ENCODE data around the gene CPNE4.

CPNE4 gene

DNA sequence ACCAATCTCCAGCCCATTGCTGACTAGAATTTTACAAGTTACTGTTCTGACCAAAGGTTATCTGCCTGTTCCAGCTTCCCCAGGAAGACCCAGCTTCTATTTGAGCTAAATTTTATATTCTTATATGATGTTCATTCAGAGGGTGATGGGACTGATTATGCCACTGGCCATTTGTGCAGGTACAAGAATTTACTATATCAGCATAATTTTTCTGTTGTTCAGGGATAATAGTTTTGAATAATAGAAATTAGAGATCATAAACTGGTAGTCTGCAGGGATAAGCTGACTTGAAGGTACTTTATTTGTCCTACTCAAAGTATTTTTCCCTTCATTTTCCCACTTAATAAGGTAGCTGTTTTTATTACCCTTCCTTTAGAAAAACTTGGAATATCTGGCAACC lies 309.4 kb downstream of the CPNE4 start:
- H3K4me3 ChIP-seq (ENCODE audit: low read length), result no peak overlapping the region
- no peak for DNase-seq (ENCODE audit: low read depth, low spot score)

GRCh38 chr3:131723343-131723742 lies 311.5 kb downstream of the CPNE4 start:
- H3K4me3 ChIP-seq (ENCODE audit: low read length), result no peak overlapping the region
- DNase-seq (ENCODE audit: low read depth, low spot score), result no peak

DNA sequence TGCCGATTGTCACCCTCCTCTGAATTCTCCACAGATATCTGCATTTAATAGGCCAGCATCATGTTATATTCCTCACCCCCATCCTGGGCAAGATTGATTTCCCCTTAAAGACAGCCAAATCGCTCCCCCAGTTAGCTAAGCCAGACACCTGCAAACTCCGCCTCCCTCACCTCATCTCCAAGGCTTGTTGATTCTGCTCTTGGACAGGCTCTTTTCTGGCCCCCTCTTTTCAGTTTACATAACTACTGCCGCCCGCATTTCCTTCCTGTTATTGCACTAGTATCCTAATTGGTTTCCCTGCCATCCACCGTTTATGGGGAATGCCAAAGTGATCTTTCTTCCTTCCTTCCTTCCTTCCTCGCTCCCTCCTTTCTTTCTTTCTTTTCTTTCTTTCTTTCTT lies 317.3 kb downstream of the CPNE4 start:
- DNase-seq (ENCODE audit: low read depth, low spot score), result no peak

GRCh38 chr3:131716943-131717342 lies 317.9 kb downstream of the CPNE4 start:
- no peak for DNase-seq (ENCODE audit: low read depth, low spot score)
- H3K4me3 ChIP-seq (ENCODE audit: low read length), result no peak overlapping the region

More for the DNA sequence above, 317.3 kb downstream of the CPNE4 start:
- H3K4me3 ChIP-seq (ENCODE audit: low read length), result no peak overlapping the region

GRCh38 chr3:131716007-131716406 lies 318.8 kb downstream of the CPNE4 start:
- no peak overlapping the region for H3K4me3 ChIP-seq (ENCODE audit: low read length)
- no peak for DNase-seq (ENCODE audit: low read depth, low spot score)

DNA sequence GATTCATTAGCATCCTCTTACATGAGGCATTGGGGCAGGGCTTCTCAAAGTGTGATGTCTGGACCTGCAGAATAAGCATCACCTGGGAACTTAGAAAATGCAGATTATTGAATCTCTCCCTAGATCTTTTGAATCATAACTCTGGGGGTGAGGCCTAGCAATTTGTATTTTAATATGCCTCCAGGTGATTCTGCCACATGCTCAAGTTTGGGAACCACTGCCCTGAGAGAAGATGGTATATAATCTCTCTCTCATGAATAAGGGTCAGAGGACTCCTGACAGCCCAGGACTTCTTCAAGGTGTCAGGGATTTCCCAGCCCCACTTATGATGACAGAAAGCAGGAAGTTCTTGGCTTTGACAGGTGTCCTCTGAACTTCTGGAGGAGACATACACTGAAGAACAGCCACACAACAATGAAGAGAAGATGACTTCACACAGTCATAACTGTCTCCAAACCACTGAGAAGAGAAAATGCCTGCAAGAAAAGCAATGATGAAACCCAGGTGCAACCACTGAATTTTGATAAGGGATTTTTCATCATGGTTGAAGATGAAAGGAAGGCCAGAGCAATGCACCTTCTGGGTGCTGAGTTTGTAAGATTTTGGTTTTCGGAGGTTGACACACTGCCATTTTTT lies 320.1 kb downstream of the CPNE4 start:
- no peak overlapping the region for H3K4me3 ChIP-seq (ENCODE audit: low read length)
- DNase-seq (ENCODE audit: low read depth, low spot score), result peak; percentile 26

GRCh38 chr3:131713416-131714123 lies 321.2 kb downstream of the CPNE4 start:
- DNase-seq (ENCODE audit: low read depth, low spot score), result no peak

GRCh38 chr3:131712662-131713061 lies 322.2 kb downstream of the CPNE4 start:
- H3K4me3 ChIP-seq (ENCODE audit: low read length), result no peak overlapping the region
- DNase-seq (ENCODE audit: low read depth, low spot score), result no peak

More at GRCh38 chr3:131713416-131714123, 321.2 kb downstream of the CPNE4 start:
- H3K4me3 ChIP-seq (ENCODE audit: low read length), result no peak overlapping the region

GRCh38 chr3:131711114-131711768 lies 323.6 kb downstream of the CPNE4 start:
- no peak for DNase-seq (ENCODE audit: low read depth, low spot score)
- H3K4me3 ChIP-seq (ENCODE audit: low read length), result no peak overlapping the region

- no peak for DNase-seq (ENCODE audit: low read depth, low spot score)
- H3K4me3 ChIP-seq (ENCODE audit: low read length), result no peak overlapping the region
Measured at GRCh38 chr3:131708241-131708640, 326.6 kb downstream of the CPNE4 start.

GRCh38 chr3:131705558-131706051 lies 329.2 kb downstream of the CPNE4 start:
- no peak overlapping the region for H3K4me3 ChIP-seq (ENCODE audit: low read length)
- no peak for DNase-seq (ENCODE audit: low read depth, low spot score)

DNA sequence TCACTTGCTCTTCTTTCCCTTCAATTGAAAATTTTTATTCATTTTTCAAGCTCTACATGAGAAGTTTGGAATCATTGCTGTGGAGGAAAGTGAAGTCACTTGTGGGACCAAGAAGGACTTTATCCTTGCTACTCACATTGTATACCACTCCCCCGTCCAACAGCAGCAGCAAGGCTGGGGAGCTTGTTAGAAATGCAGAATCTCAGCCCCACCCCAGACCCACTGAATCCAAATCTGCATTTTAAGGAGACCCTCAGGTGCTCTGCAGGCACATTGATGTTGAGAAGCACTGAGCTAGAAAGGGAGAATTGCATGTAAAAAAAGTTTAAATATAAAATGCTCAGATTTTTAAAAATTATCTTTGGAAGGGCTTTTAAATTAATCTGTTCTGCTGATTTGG lies 329.7 kb downstream of the CPNE4 start:
- H3K4me3 ChIP-seq (ENCODE audit: low read length), result no peak overlapping the region
- DNase-seq (ENCODE audit: low read depth, low spot score), result no peak

- DNase-seq (ENCODE audit: low read depth, low spot score), result no peak
- H3K4me3 ChIP-seq (ENCODE audit: low read length), result no peak overlapping the region
Measured at GRCh38 chr3:131704098-131704497, 330.7 kb downstream of the CPNE4 start.

GRCh38 chr3:131702146-131702545 lies 332.7 kb downstream of the CPNE4 start:
- H3K4me3 ChIP-seq (ENCODE audit: low read length), result no peak overlapping the region
- DNase-seq (ENCODE audit: low read depth, low spot score), result no peak

DNA sequence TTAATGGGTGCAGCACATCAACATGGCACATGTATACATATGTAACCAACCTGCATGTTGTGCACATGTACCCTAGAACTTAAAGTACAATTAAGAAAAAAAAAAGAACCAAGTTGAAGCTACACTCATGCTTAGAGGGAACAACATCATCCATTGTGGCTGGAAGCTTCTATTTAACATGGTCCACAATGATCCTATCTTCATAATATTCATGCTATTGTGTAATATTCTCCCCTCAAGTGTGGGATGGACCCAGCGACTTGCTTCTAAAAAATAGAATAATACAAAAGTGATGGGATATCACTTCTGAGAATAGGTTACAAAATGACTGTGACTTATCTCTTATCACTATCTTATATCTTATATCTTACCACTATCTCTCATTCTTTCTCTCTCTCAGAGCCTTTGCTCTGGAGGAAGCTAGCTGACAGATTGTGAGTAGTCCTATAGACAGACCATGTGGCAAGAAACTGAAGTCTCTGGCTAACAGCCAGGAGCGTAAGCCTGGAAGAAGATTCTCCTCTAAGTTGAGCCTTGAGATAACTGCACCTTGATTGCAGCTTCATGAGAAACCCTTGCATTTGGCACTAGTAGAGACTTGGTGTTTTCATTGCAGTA lies 333.6 kb downstream of the CPNE4 start:
- no peak for DNase-seq (ENCODE audit: low read depth, low spot score)
- H3K4me3 ChIP-seq (ENCODE audit: low read length), result no peak overlapping the region

DNA sequence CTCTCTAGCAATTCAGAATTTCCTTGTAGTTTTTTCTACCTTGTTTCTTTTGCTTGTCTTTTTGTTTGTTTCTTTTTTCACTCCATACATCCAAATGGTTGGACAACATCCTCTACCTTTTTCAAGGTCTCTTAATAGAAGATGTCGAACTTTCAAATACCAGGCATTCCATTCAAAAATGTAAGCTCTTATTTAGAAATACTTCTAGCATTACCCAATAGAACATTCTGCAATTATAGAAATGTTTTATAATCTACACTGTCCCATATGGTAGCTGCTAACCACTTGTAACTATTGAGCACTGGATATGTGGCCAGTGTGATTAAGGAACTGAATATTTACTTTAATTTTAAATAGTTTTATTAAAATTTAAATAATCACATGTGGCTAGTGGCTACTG lies 335.8 kb downstream of the CPNE4 start:
- DNase-seq (ENCODE audit: low read depth, low spot score), result no peak
- H3K4me3 ChIP-seq (ENCODE audit: low read length), result no peak overlapping the region

- no peak for DNase-seq (ENCODE audit: low read depth, low spot score)
- no peak overlapping the region for H3K4me3 ChIP-seq (ENCODE audit: low read length)
Measured at GRCh38 chr3:131694376-131694775, 340.4 kb downstream of the CPNE4 start.

DNA sequence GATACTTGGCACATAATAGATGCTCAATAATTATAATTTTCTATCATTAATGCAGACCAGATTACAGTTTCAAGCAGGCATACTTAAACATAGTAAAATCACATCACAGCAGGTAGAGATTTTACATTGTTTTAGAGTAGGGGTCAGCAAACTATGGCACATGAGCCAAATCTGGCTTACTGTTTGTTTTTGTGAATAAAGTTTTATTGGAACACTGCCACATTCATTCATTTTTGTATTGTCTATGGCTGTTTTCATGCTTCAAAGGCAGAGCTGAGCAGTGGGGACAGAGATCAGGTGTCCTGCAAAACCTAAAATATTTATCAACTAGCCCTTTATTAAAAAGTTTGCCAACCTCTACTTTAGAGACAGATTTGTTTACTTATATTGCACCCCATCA lies 342.5 kb downstream of the CPNE4 start:
- DNase-seq (ENCODE audit: low read depth, low spot score), result no peak
- no peak overlapping the region for H3K4me3 ChIP-seq (ENCODE audit: low read length)

- no peak overlapping the region for H3K4me3 ChIP-seq (ENCODE audit: low read length)
- DNase-seq (ENCODE audit: low read depth, low spot score), result no peak
Measured at GRCh38 chr3:131690800-131691199, 344.0 kb downstream of the CPNE4 start.

DNA sequence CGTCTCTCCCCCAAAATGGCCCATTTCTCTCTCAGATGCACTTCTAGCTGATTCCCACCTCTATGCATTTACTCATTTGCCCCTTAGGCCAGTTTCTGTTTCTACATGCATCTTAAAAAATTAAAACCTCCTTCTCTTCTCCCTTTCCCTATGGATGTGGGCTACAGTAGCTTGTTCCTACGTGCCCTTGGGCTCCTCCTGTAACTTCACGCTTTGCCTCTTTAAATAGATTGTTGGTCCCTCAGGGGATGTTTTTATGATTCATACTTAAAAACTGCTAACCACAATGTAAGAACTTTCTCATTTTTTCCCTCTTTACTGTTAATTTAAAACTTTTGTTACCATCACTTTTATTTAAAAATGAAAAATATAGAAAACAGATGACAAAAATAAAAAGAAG lies 346.4 kb downstream of the CPNE4 start:
- H3K4me3 ChIP-seq (ENCODE audit: low read length), result no peak overlapping the region

More for the DNA sequence above, 346.4 kb downstream of the CPNE4 start:
- no peak for DNase-seq (ENCODE audit: low read depth, low spot score)

All from Jurkat, Clone E6-1 (cell line).